C4-2B (cell line): ENCODE data around the gene SLC38A6.

Experiments used
- ZFX ChIP-seq: fragments of 450-650 bp; IDR thresholded peaks from 2 replicates; pipeline ENCODE4 v1.6.1; 2017
- TF ChIP-seq, protein P1 (sequence below): fragments of 450-650 bp; conservative IDR thresholded peaks from 2 replicates; pipeline ENCODE4 v1.5.1; 2017; ENCODE audit warnings: mild to moderate bottlenecking

DNA sequence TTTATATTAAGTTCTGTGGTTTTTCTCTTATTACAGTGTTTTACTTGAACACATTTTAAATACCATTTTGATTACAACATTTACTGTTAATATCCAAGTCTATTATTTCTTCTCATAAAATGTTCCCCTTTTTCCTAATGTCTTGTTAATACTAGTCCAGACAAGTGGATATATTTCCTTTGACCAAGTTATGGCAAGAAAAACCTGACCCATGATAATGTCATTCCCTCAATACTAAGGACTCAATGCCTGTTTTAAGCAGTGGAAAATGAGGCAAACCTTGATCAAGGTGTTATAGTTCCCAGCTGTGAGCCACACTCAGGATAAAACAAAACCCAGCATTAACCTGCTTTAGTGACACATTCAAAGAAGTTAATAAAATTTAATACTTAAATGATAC, 12.4 kb upstream of the SLC38A6 start:
- TF ChIP-seq, protein P1, sequence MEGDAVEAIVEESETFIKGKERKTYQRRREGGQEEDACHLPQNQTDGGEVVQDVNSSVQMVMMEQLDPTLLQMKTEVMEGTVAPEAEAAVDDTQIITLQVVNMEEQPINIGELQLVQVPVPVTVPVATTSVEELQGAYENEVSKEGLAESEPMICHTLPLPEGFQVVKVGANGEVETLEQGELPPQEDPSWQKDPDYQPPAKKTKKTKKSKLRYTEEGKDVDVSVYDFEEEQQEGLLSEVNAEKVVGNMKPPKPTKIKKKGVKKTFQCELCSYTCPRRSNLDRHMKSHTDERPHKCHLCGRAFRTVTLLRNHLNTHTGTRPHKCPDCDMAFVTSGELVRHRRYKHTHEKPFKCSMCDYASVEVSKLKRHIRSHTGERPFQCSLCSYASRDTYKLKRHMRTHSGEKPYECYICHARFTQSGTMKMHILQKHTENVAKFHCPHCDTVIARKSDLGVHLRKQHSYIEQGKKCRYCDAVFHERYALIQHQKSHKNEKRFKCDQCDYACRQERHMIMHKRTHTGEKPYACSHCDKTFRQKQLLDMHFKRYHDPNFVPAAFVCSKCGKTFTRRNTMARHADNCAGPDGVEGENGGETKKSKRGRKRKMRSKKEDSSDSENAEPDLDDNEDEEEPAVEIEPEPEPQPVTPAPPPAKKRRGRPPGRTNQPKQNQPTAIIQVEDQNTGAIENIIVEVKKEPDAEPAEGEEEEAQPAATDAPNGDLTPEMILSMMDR: no peak
- TF ChIP-seq ZFX: no peak
